ENCODE measurements around the gene XYLT1.

- no peak for TF ChIP-seq CTCF (IDR thresholded peaks at IDR 0.05)
- no peak for TF ChIP-seq ZFX (IDR thresholded peaks at IDR 0.05; ENCODE audit: borderline replicate concordance)
Measured at GRCh38 chr16:17237350-17237944, 233.3 kb downstream of the XYLT1 start.
